ENCODE measurements around the gene SRC. TPM values are rescaled to one million over a fixed set of nuclear protein-coding genes. Genes with fewer than 3 reads are reported as not detected.

SRC gene
- total RNA-seq, 1 experiment from 2014 or later = 42.3 TPM

- intact Hi-C loops (cut with micrococcal nuclease) = no loop called here
- POLR2A ChIA-PET = no interaction called here
- no peaks in the 10 kb centered on the region for H4K20me1 ChIP-seq (ENCODE audit: insufficient read depth)
- H3K27ac ChIP-seq (ENCODE audit: low read depth, low read length) = no peak overlapping the region
- H3K4me1 ChIP-seq (ENCODE audit: control insufficient read depth in 1 of 2, insufficient read depth in 2 of 2, low read length in 2 of 2) = no peaks in the 10 kb centered on the region
- no peaks in the 10 kb centered on the region for H3K9me3 ChIP-seq (ENCODE audit: control insufficient read depth in 1 of 2, insufficient read depth in 1 of 2, low read depth in 1 of 2, low read length in 2 of 2)
- no peak overlapping the region for H3K9ac ChIP-seq (ENCODE audit: low read length)
- peaks cover 58% of the 10 kb centered on the region for H3K79me2 ChIP-seq (ENCODE audit: insufficient read depth, low read length)
- DNase-seq (ENCODE audit: low read depth, low spot score) = no peak
- no peak for TF ChIP-seq SRF (IDR thresholded peaks at IDR 0.05; ENCODE audit: low read depth)
- RAD21 ChIA-PET (ENCODE audit: low non-redundant PET in 1 of 2, low total read pairs in 2 of 2, uncharacterized antibody in 2 of 2, unreplicated experiment in 2 of 2) = no interaction called here
- no peak overlapping the region for H2AFZ ChIP-seq (ENCODE audit: low read depth, low read length, poor library complexity, severe bottlenecking)
- BruUV-seq (replicated peaks) = no TSS peak
- no peak for ATAC-seq
- H3K27me3 ChIP-seq (ENCODE audit: insufficient read depth, low read length) = no peaks in the 10 kb centered on the region
- no peak overlapping the region for H3K4me3 ChIP-seq (replicated peaks in 1 of 2; ENCODE audit: low read depth in 1 of 2, low read length in 2 of 2)
- peaks cover 19 to 46% of the 10 kb centered on the region in 2 experiments for H3K36me3 ChIP-seq (ENCODE audit: control insufficient read depth in 1 of 2, insufficient read depth in 2 of 2, low read length in 2 of 2)
- no peak overlapping the region for H3K4me2 ChIP-seq (ENCODE audit: low read length)
- CTCF ChIA-PET = no interaction called here
- H3K9me2 ChIP-seq (ENCODE audit: insufficient read depth) = no peaks in the 10 kb centered on the region
Measured at GRCh38 chr20:37305079-37305478, 40.9 kb upstream of the SRC start.

GRCh38 chr20:37305839-37306238, 40.1 kb upstream of the SRC start:
- intact Hi-C loops (cut with micrococcal nuclease) = no loop called here
- DNase-seq (ENCODE audit: low read depth, low spot score) = no peak
- Histone ChIP-seq H3K36me3 (ENCODE audit: control insufficient read depth in 1 of 2, insufficient read depth in 2 of 2, low read length in 2 of 2) (peaks cover 19 to 41% of the 10 kb centered on the region in 2 experiments), H3K9ac (ENCODE audit: low read length) (no peak overlapping the region), H3K9me3 (ENCODE audit: control insufficient read depth in 1 of 2, insufficient read depth in 1 of 2, low read depth in 1 of 2, low read length in 2 of 2) (no peaks in the 10 kb centered on the region), H3K4me3 (replicated peaks in 1 of 2; ENCODE audit: low read depth in 1 of 2, low read length in 2 of 2) (no peak overlapping the region), H3K27me3 (ENCODE audit: insufficient read depth, low read length) (no peaks in the 10 kb centered on the region), H3K9me2 (ENCODE audit: insufficient read depth) (no peaks in the 10 kb centered on the region), H3K27ac (ENCODE audit: low read depth, low read length) (no peak overlapping the region), H3K79me2 (ENCODE audit: insufficient read depth, low read length) (peaks cover 57% of the 10 kb centered on the region), H4K20me1 (ENCODE audit: insufficient read depth) (no peaks in the 10 kb centered on the region), H3K4me2 (ENCODE audit: low read length) (no peak overlapping the region), H3K4me1 (ENCODE audit: control insufficient read depth in 1 of 2, insufficient read depth in 2 of 2, low read length in 2 of 2) (no peaks in the 10 kb centered on the region), H2AFZ (ENCODE audit: low read depth, low read length, poor library complexity, severe bottlenecking) (no peak overlapping the region)
- ChIA-PET POLR2A (no interaction called here), CTCF (no interaction called here), RAD21 (ENCODE audit: low non-redundant PET in 1 of 2, low total read pairs in 2 of 2, uncharacterized antibody in 2 of 2, unreplicated experiment in 2 of 2) (no interaction called here)
- TF ChIP-seq CEBPB (IDR thresholded peaks at IDR 0.05; ENCODE audit: low read depth) (no peak), POLR2A (IDR thresholded peaks at IDR 0.05; ENCODE audit: borderline replicate concordance, extremely low read depth, insufficient read depth, insufficient read length) (no peak)
- BruUV-seq (replicated peaks) = no TSS peak
- ATAC-seq = no peak

Measured in HCT116 (cell line).